ENCODE measurements around the gene RCCD1. TPM values are rescaled to one million over a fixed set of nuclear protein-coding genes. Genes with fewer than 3 reads are reported as not detected.

The RCCD1 gene
- total RNA-seq, 1 donor from 2014 or later, result 19.7 TPM

DNA sequence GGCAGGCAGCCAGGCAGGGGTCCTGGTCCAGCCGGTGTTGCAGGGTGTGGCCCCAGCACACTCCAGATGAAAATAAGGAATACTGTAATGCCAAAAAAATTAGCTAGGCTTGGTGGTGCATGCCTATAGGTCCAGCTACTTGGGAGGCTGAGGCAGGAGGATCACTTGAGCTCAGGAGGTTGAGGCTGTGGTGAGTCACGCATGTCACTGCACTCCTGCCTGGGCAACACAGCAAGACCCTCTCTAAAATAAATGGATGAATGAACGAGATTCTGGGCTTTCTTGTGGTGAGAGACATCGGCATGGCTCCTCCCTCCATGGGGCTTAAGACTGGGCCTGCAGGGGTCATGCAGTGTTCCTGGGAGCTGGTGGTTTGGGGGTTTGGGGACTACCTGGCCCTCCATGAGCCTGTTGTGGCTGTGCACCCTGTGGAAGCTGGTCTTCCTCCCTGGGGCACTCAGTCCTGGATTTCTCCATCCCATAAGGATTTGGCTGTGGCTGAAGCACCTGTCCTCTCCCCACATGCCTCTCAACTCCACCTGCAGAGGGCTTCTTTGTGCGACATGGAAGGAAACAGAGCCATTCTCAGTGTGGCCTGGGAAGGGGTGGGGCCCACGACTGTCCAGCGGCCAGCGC lies 7.6 kb upstream of the RCCD1 start:
- Histone ChIP-seq H3K4me3 (no peak overlapping the region), H2AFZ (replicated peaks) (no peak overlapping the region), H3K79me2 (ENCODE audit: low read depth) (no peaks in the 10 kb centered on the region), H3F3A (ENCODE audit: low read depth) (no peaks in the 10 kb centered on the region), H4K20me1 (ENCODE audit: low read depth) (no peaks in the 10 kb centered on the region), H3K27ac (no peak overlapping the region), H3K9ac (no peak overlapping the region), H3K4me1 (no peaks in the 10 kb centered on the region), H3K4me2 (no peak overlapping the region), H3K27me3 (no peaks in the 10 kb centered on the region), H3K36me3 (no peaks in the 10 kb centered on the region), H3K9me3 (ENCODE audit: low read depth) (no peaks in the 10 kb centered on the region)
- Mint-ChIP-seq H3K4me1 (no peaks in the 10 kb centered on the region), H3K36me3 (peaks cover 25% of the 10 kb centered on the region), H3K27me3 (ENCODE audit: insufficient read depth, low read depth) (peaks cover 10% of the 10 kb centered on the region), H3K4me3 (no peak overlapping the region), H3K9me3 (no peaks in the 10 kb centered on the region), H3K27ac (no peak overlapping the region)
- no peak for DNase-seq (ENCODE audit: low spot score)
- TF ChIP-seq EZH2phosphoT487 (IDR thresholded peaks at IDR 0.05), result no peak

GRCh38 chr15:90947577-90948357 lies 6.9 kb upstream of the RCCD1 start:
- H3K4me2 ChIP-seq, result no peak overlapping the region
- TF ChIP-seq EZH2 (IDR thresholded peaks at IDR 0.05) (no peak), EZH2phosphoT487 (IDR thresholded peaks at IDR 0.05) (no peak)
- TF ChIP-seq, protein P1, sequence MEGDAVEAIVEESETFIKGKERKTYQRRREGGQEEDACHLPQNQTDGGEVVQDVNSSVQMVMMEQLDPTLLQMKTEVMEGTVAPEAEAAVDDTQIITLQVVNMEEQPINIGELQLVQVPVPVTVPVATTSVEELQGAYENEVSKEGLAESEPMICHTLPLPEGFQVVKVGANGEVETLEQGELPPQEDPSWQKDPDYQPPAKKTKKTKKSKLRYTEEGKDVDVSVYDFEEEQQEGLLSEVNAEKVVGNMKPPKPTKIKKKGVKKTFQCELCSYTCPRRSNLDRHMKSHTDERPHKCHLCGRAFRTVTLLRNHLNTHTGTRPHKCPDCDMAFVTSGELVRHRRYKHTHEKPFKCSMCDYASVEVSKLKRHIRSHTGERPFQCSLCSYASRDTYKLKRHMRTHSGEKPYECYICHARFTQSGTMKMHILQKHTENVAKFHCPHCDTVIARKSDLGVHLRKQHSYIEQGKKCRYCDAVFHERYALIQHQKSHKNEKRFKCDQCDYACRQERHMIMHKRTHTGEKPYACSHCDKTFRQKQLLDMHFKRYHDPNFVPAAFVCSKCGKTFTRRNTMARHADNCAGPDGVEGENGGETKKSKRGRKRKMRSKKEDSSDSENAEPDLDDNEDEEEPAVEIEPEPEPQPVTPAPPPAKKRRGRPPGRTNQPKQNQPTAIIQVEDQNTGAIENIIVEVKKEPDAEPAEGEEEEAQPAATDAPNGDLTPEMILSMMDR (IDR thresholded peaks at IDR 0.05), result no peak
- H4K20me1 ChIP-seq (ENCODE audit: low read depth), result no peaks in the 10 kb centered on the region
- no peak for DNase-seq (ENCODE audit: low spot score)
- no peaks in the 10 kb centered on the region for H3K4me1 ChIP-seq
- no peak overlapping the region for H3K9ac ChIP-seq
- Mint-ChIP-seq H3K27ac (no peak overlapping the region), H3K4me1 (no peaks in the 10 kb centered on the region), H3K36me3 (peaks cover 30% of the 10 kb centered on the region), H3K9me3 (no peaks in the 10 kb centered on the region), H3K27me3 (ENCODE audit: insufficient read depth, low read depth) (peaks cover 12% of the 10 kb centered on the region), H3K4me3 (no peak overlapping the region)
- H3K4me3 ChIP-seq, result no peak overlapping the region
- no peaks in the 10 kb centered on the region for H3K27me3 ChIP-seq
- H3K9me3 ChIP-seq (ENCODE audit: low read depth), result no peaks in the 10 kb centered on the region
- no peaks in the 10 kb centered on the region for H3K79me2 ChIP-seq (ENCODE audit: low read depth)
- H3K27ac ChIP-seq, result no peak overlapping the region
- H3K36me3 ChIP-seq, result no peaks in the 10 kb centered on the region
- H3F3A ChIP-seq (ENCODE audit: low read depth), result no peaks in the 10 kb centered on the region
- no peak overlapping the region for H2AFZ ChIP-seq (replicated peaks)

DNA sequence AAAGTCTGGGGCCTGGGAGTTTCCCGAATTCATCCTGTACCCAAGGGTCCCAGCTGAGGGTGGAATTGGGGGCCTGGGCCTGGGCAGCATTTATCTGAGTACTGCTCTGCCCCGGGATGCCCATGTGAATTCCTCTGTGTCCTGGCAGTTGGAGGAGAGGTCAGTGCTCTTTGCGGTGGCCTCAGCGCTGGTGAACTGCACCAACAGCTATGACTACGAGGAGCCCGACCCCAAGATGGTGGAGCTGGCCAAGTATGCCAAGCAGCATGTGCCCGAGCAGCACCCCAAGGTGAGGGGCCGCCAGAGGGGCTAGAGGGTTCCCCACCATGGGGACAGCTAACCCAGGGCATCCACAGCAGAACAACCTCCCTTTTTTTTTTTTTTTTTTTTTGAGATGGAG lies 6.2 kb upstream of the RCCD1 start:
- no peaks in the 10 kb centered on the region for H3K36me3 ChIP-seq
- Mint-ChIP-seq H3K9me3 (no peaks in the 10 kb centered on the region), H3K4me3 (no peak overlapping the region), H3K27me3 (ENCODE audit: insufficient read depth, low read depth) (peaks cover 10% of the 10 kb centered on the region), H3K27ac (no peak overlapping the region), H3K36me3 (peaks cover 32% of the 10 kb centered on the region), H3K4me1 (no peaks in the 10 kb centered on the region)
- no peaks in the 10 kb centered on the region for H4K20me1 ChIP-seq (ENCODE audit: low read depth)
- no peak overlapping the region for H3K4me2 ChIP-seq
- peaks cover 4% of the 10 kb centered on the region for H3F3A ChIP-seq (ENCODE audit: low read depth)
- no peaks in the 10 kb centered on the region for H3K9me3 ChIP-seq (ENCODE audit: low read depth)
- H3K9ac ChIP-seq, result no peak overlapping the region
- H3K79me2 ChIP-seq (ENCODE audit: low read depth), result no peaks in the 10 kb centered on the region
- H3K27me3 ChIP-seq, result no peaks in the 10 kb centered on the region
- no peak overlapping the region for H3K4me3 ChIP-seq
- H3K27ac ChIP-seq, result no peak overlapping the region
- DNase-seq (ENCODE audit: low spot score), result no peak
- no peaks in the 10 kb centered on the region for H3K4me1 ChIP-seq
- TF ChIP-seq, protein P1 (IDR thresholded peaks at IDR 0.05), result no peak
- TF ChIP-seq EZH2phosphoT487 (IDR thresholded peaks at IDR 0.05), result no peak
- no peak for TF ChIP-seq EZH2 (IDR thresholded peaks at IDR 0.05)
- no peak overlapping the region for H2AFZ ChIP-seq (replicated peaks)

All from neural progenitor cell (in vitro differentiated cells).